Ammon's horn (tissue), 1 donor: ENCODE data around the gene ZMIZ1.

ENCODE experiments used
- DNase-seq: peaks from one replicate; pipeline ENCODE4 v3.0.0-alpha.2; 2016; ENCODE audit warnings: low spot score

Gene ZMIZ1

DNA sequence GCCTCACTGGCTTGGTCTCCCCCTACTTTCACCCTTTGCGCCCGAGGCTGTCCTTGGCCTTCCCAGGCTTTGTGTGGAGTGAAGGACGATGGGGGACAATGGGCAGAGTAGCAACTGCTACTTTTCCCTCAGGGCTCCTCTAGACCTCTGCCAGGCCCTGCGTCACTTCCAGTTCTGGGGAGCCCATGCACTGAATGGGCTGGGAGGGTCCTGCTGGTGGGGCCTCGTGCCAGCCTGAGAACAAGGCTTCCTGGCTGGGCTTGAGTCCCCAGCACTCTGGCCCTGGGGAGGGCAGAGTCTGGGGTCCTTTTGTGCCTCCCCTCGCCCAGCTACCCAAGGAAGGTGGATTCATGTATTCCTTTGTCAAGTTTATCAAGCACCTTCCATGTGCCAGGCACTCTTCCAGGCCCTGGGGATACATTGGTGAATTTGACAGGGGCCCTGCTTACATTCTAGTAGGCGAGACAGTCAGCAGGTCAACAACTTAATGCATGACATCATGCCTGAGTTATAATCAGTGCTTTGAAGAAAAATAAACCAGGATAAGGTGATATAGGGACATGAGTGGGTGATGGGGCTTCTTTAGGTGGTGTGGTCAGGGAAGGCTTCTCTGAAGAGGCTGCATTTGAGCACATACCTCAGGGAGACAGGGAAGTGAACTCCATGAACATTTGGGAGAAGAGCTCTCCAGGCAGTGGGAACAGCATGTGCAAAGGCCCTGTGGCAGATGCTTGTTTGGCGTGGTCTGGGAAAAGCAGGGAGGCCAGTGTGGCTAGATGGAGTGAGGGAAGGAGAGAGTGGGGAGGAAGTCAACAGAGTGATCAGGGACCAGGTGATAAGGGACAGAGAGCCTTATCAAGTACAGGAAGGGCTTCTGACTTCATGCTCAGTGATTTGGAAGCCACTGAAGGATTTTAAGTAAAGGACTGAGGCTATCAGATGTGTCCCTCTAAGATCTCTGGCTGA is 14.1 kb downstream of the ZMIZ1 start:
- DNase-seq: no peak

- peak; percentile 86 for DNase-seq
Measured at GRCh38 chr10:79084012-79084971, 15.5 kb downstream of the ZMIZ1 start.

GRCh38 chr10:79084972-79085597 is 16.3 kb downstream of the ZMIZ1 start:
- no peak for DNase-seq

- DNase-seq: no peak
Measured at GRCh38 chr10:79086822-79087221, 18.1 kb downstream of the ZMIZ1 start.

DNA sequence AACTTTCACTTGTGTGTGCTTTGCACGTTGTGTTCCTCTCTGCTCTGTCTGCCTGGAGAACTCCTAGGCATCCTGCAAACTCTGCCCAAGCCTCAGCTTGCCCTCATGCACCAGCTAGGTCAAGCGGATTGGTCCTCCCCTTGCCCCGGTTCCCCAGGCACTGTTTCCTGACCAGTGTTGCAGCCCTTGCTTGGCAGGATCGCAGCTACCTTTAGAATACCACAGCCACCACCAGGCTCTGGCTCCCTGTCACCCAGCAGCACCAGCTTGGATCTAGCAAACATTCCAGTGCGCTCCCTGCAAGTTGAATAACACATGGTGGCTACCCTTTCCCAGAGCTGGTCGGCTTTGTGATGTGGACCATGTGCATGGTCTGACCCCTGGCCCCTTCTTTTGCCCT is 19.0 kb downstream of the ZMIZ1 start:
- no peak for DNase-seq

DNA sequence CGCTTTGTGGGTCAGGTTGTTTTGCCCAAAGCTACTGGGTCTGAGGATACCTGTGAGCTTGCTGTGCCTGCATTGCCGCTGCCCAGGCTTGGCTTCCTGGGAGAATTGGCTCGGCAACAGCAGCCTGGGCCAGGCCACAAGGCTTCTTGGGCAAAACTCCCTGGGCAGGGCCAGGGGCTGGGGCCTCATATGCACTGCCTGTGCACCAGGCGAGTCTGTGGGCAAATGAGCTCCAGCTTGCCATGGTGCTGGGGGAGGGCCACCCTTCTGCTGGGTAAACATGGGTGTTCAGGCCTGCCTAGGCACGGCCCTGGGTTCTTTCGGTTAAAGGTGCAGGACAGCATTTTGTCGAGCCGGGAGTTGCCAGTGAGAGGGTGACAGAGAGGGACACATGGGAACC is 19.4 kb downstream of the ZMIZ1 start:
- peak; percentile 52 for DNase-seq

GRCh38 chr10:79088613-79089355 is 20.0 kb downstream of the ZMIZ1 start:
- no peak for DNase-seq

DNA sequence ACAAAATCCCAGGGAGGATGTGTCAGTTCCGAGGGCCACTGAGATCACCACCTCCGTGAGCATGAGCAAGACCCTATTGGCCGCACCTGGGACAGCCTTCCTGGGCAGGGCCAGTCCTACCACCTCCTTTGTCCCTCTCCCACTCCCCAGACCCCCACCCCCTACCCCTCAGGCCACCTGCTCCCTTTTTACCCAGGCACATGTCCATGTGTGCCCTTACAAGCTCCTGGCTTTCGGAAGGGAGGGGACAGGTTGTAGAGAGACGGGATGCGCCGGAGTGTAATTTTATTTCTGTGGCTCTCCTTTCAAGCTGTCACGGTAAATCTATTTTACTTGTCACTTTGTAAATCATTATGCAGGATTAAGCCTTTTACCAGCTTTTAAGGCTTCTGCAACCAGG is 20.9 kb downstream of the ZMIZ1 start:
- no peak for DNase-seq

- no peak for DNase-seq
Measured at GRCh38 chr10:79090134-79090803, 21.5 kb downstream of the ZMIZ1 start.

DNA sequence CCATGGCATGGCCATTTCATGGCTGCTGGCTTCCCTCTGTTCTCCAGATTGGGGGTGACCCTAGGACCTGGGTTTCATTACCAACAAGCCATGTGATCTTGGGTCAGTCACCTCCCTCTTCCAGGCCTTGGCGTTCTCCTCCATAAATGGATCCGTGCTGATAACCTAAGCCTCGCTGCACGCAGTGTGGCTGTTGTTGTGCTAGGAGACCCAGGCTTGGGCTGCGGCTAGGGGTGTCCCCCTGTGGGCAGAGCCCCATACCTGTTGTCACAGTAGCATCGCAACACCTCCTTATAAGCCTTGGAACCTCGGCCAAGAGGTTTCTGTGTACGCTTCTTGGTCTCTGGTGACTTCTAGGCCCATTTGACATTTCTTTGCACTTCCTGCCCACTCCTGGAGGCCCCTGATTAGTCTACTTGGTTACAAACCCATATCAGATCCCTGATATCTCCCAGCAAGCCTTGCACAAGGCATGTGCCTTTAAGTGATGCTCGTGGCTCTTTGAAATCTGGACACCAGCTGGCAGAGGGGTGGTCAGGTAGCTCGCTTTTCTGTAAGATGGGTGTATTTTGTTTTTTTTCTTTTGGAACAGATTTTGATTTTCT is 23.6 kb downstream of the ZMIZ1 start:
- no peak for DNase-seq

- DNase-seq: peak; percentile 49
Measured at GRCh38 chr10:79093658-79094411, 25.1 kb downstream of the ZMIZ1 start.

DNA sequence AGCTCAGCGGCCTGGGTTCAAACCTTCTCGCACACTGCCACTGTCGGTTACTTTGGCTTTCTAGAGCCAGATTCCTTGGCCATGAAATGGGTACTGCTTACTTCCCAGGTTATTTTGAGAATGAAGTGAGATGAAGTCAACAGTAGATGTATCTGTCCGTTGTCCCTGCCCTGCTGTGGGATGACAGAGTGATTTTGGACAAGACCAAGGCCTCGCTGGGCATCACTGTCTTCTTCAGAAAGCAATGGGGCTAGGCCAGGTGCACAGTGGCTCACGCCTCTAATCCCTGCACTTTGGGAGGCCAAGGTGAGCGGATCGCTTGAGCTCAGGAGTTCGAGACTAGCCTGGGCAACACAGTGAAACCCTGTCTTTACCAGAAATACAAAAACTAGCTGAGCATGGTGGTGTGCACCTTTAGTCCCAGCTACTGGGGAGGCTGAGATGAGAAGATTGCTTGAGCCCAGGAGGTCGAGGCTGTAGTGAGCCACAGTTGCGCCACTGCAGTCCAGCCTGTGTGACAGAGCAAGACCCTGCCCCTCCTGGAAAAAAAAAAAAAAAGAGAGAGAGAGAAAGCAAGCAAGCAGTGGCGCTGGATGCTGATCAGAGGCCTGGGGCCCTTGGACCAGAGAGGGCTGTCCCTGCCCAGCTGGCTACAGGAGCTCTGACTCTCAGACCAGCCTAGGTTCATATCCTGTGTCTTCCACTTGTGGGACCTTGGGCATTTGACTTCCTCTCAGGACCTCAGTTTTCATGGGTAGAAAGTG is 25.8 kb downstream of the ZMIZ1 start:
- DNase-seq: no peak

GRCh38 chr10:79095316-79095715 is 26.6 kb downstream of the ZMIZ1 start:
- DNase-seq: no peak

DNA sequence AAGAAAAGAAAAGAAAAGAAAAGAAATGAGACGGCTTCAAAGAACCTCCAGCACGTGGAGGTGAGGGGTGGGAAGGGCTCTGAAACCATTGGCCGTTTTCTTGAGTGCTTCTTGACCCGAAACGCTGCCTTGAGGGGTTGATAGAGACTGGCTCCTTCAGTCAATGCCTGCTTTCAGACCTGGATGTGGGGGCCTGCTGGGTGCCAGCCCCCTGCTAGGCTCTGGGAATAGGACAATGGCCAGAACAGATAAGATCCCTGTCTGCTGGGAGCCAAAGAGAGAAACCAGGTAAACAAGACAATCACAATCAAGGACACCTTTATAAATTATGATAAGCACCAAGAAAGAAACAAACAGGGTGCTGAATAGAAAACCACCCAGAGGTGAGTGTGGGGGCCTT is 27.7 kb downstream of the ZMIZ1 start:
- DNase-seq: no peak

DNA sequence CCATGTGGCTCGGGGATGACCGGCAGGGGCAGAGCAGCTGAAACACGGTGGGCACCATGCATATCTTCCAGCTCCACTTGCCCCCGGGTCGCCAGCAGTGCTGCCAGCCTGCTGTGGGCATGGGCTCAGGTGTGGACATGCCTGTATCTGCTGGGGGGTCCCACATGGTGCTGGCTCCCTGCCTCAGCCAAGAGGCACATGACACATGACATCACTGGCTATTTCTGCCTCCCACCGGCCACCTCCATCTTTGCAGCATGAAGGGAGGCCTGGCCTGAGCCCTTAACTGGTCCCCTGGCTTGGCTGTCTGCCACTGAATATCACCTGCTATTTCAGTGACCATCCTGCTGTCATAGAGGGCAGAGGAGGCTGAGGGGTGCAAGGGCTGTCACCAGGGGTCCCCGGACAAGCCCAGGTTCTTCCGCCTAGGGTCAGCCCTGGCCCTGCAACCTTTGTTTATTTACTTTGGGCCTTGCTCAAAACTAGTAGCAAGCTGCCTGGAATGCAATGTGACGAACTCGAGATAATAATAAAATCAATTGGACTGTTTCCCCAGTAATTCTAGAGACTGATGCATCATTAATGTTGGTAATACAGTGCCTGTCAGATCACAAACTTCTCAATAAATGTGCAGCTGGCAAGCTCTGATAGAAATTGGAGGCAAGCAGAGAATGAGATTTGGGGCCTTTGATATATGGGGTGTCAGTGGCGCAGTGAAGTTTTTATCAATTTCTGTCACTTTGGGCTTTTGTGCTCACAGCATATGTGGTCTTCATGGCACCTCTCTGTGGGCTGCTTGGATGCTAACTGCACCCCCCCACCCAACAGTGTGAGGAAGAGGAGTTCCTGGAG is 28.5 kb downstream of the ZMIZ1 start:
- DNase-seq: no peak

DNA sequence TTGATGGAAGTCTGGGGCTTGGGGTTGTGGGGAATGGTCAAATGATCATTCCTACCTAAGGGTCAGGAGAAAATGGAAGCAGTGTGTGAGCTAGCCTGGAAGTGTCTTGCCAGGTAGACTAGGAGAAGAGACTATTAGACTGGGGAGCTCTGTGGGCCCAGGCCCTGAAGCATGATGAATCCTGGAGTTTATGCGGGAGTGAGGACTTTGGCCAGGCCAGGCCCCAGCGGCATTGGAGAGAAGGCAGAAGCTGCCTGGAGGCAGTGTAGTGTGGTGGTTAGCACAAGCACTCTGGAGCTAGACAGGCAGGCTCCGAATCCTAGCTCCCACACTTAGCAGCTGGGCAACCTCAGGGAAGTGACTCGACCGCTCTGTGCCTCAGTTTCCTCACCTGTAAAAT is 29.3 kb downstream of the ZMIZ1 start:
- DNase-seq: no peak

DNA sequence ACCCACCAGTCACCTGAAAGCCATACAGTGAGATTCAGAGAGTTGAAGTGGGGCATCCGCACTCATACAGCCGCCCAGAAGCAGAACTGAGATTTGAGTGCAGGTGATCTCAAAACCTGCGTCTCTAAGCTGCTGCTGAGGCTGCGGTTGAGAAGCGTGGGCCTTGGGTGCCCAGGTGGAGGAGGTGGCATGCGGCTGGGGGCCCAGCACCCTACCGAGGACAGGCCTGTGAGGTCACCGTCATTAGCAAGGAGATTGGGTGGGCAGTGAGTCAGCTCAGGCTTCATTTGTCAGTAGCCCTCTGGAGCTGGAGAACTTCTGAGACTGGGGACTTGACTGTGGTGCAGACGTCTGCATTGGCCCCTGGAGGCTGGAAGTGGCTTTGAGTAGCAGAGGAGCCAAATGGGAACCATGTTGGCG is 29.8 kb downstream of the ZMIZ1 start:
- no peak for DNase-seq

- DNase-seq: no peak
Measured at GRCh38 chr10:79099898-79100448, 31.2 kb downstream of the ZMIZ1 start.
